Sigmoid colon (tissue), 4 donors: ENCODE results near the gene NAA15.

Source experiments
- EP300 ChIP-seq, 4 donors: sonication (generic); formaldehyde crosslinking; IDR thresholded peaks; one replicate each; pipeline ENCODE4 v1.6.1; 2017; ENCODE audit warnings: antibody characterized with exemption in 4 of 4
- POLR2A ChIP-seq, 2 donors: fragments of 450-650 bp; IDR thresholded peaks; one replicate each; pipeline ENCODE4 v1.6.1; 2016; ENCODE audit warnings: antibody characterized with exemption in 2 of 2, mild to moderate bottlenecking in 2 of 2, moderate library complexity in 2 of 2
- POLR2AphosphoS5 ChIP-seq, 4 donors: sonication (generic); formaldehyde crosslinking; IDR thresholded peaks; one replicate each; pipeline ENCODE4 v1.6.1; 2017; ENCODE audit warnings: antibody characterized with exemption in 4 of 4
- TF ChIP-seq, protein P1 (sequence below), 4 experiments: fragments of 450-650 bp in 3 of 4; fragments of 200-600 bp in 1 of 4; IDR thresholded peaks; one replicate each; pipeline ENCODE4 v1.5.1; 2016 to 2019; ENCODE audit warnings: antibody characterized with exemption in 4 of 4, mild to moderate bottlenecking in 3 of 4, moderate library complexity in 2 of 4

DNA sequence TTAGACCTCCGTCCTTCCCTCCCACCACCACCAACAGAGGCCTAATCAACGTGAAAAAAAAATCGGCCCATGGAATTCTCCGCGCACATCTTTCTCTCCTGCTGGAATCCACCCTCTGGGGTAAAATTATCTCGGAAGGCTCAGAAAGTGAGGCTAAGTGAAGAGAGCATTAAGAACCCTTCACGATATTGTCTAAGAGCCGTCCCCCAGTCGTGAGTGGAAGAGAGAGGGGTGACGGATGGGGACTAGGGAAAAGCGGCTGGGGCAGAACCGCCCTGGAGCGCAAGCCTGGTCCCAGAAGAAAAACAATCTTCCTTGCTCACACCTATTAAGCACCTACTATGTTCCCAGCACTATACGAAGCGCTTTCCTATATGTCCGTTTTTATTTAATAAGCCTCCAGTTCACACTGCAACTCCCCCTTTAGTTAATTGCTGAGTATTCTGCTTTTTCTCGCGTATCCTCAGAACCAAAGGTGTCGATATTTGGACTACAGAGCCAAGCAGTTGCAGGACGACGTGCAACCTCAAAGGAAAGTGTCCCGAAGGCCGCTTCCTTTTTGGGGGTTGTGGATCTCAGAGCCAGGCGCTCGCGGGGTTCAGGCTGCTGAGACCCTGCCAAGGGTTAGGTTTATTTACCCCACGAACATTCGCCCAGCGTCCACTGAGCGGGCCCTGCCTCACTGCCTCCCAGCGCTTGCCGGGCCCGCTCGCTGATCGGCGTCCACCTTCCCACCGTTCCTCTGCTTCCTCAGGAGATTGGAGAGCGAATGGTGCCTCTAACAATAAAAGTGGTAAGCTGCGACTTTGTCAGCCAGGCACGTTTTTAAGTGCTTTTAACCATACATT, 22.2 kb upstream of the NAA15 start:
- TF ChIP-seq, protein P1, sequence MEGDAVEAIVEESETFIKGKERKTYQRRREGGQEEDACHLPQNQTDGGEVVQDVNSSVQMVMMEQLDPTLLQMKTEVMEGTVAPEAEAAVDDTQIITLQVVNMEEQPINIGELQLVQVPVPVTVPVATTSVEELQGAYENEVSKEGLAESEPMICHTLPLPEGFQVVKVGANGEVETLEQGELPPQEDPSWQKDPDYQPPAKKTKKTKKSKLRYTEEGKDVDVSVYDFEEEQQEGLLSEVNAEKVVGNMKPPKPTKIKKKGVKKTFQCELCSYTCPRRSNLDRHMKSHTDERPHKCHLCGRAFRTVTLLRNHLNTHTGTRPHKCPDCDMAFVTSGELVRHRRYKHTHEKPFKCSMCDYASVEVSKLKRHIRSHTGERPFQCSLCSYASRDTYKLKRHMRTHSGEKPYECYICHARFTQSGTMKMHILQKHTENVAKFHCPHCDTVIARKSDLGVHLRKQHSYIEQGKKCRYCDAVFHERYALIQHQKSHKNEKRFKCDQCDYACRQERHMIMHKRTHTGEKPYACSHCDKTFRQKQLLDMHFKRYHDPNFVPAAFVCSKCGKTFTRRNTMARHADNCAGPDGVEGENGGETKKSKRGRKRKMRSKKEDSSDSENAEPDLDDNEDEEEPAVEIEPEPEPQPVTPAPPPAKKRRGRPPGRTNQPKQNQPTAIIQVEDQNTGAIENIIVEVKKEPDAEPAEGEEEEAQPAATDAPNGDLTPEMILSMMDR (IDR thresholded peaks at IDR 0.05): no peak
- TF ChIP-seq EP300 (IDR thresholded peaks at IDR 0.05): no peak
- no peak for TF ChIP-seq POLR2A (IDR thresholded peaks at IDR 0.05)
- no peak for TF ChIP-seq POLR2AphosphoS5 (IDR thresholded peaks at IDR 0.05)
